CD14-positive monocyte (primary cell): ENCODE measurements around the gene SMYD3. TPM values are rescaled to one million over a fixed set of nuclear protein-coding genes. Genes with fewer than 3 reads are reported as not detected.

Experiments used
- DNase-seq, 3 donors: peaks; one replicate each; pipeline ENCODE4 v3.0.0-alpha.2; 2011 to 2022
- H2AFZ ChIP-seq: 2 replicates; pipeline ENCODE4 v1.6.0; 2012; ENCODE audit warnings: mild to moderate bottlenecking, low read depth, low read length, inconsistent platforms; ENCODE audit not compliant: insufficient read depth, poor library complexity, severe bottlenecking
- H3K27ac ChIP-seq, 2 donors: 1 replicate in 1 of 2; 2 replicates in 1 of 2; pipeline ENCODE4 v1.5.1; 2012 to 2013; ENCODE audit warnings: low read length in 2 of 2, control low read depth in 1 of 2, inconsistent platforms in 1 of 2, low read depth in 1 of 2, mild to moderate bottlenecking in 1 of 2
- H3K27me3 ChIP-seq, 2 donors: one replicate each; pipeline versions ENCODE4 v1.6.0 to v1.6.1; 2011 to 2013; ENCODE audit warnings: low read length in 2 of 2; ENCODE audit not compliant: control insufficient read depth in 2 of 2, insufficient read depth in 2 of 2
- H3K36me3 ChIP-seq, 2 donors: replicated peaks in 1 of 2; 1 replicate in 1 of 2; 2 replicates in 1 of 2; pipeline versions ENCODE4 v1.5.1 to v1.6.1; 2012 to 2013; ENCODE audit warnings: low read length in 2 of 2, control low read depth in 1 of 2, inconsistent platforms in 1 of 2, mild to moderate bottlenecking in 1 of 2; ENCODE audit not compliant: insufficient read depth in 2 of 2, control insufficient read depth in 1 of 2
- H3K4me1 ChIP-seq, 2 donors: 1 replicate in 1 of 2; 2 replicates in 1 of 2; pipeline versions ENCODE4 v1.5.1 to v1.6.1; 2012 to 2013; ENCODE audit warnings: low read length in 2 of 2, control low read depth in 1 of 2, inconsistent platforms in 1 of 2, mild to moderate bottlenecking in 1 of 2, moderate library complexity in 1 of 2; ENCODE audit not compliant: insufficient read depth in 2 of 2, control insufficient read depth in 1 of 2
- H3K4me2 ChIP-seq: replicated peaks from 2 replicates; pipeline ENCODE3; 2012; ENCODE audit warnings: low read length, moderate library complexity, mild to moderate bottlenecking; ENCODE audit not compliant: poor library complexity, severe bottlenecking; ENCODE audit errors: extremely low read depth
- H3K4me3 ChIP-seq, 3 experiments: fragments of 200-600 bp in 1 of 3; sonication (generic) in 1 of 3; replicated peaks in 1 of 3; 1 replicate in 2 of 3; 2 replicates in 1 of 3; pipeline ENCODE4 v1.5.1; 2011 to 2013; ENCODE audit warnings: low read length in 3 of 3, mild to moderate bottlenecking in 3 of 3, control low read depth in 2 of 3, low read depth in 2 of 3, inconsistent platforms in 1 of 3, moderate library complexity in 1 of 3
- H3K79me2 ChIP-seq: 2 replicates; pipeline ENCODE4 v1.6.0; 2012; ENCODE audit warnings: mild to moderate bottlenecking, control low read depth, inconsistent platforms, low read length, moderate library complexity; ENCODE audit not compliant: insufficient read depth
- H3K9ac ChIP-seq: 2 replicates; pipeline ENCODE4 v1.6.0; 2017; ENCODE audit warnings: low read length, mild to moderate bottlenecking; ENCODE audit not compliant: insufficient read depth, poor library complexity, severe bottlenecking
- H3K9me3 ChIP-seq, 2 donors: replicated peaks in 1 of 2; 1 replicate in 1 of 2; 2 replicates in 1 of 2; pipeline versions ENCODE4 v1.5.1 to v1.6.1; 2012 to 2013; ENCODE audit warnings: low read length in 2 of 2, control low read depth in 1 of 2; ENCODE audit not compliant: control insufficient read depth in 1 of 2, insufficient read depth in 1 of 2
- H4K20me1 ChIP-seq: 2 replicates; pipeline ENCODE4 v1.6.0; 2012; ENCODE audit warnings: mild to moderate bottlenecking, low read length, control low read depth, moderate library complexity; ENCODE audit not compliant: insufficient read depth
- H3K27ac Mint-ChIP-seq, 7 donors: one replicate each; pipeline ENCODE4 v1.8.0; 2020; ENCODE audit warnings: mild to moderate bottlenecking in 7 of 7, mixed read lengths in 7 of 7, moderate library complexity in 6 of 7, inconsistent platforms in 2 of 7
- H3K27me3 Mint-ChIP-seq, 3 donors: one replicate each; pipeline ENCODE4 v1.8.0; 2021 to 2022; ENCODE audit warnings: low read depth in 3 of 3, mild to moderate bottlenecking in 3 of 3, mixed read lengths in 3 of 3, moderate library complexity in 3 of 3, inconsistent platforms in 1 of 3
- H3K36me3 Mint-ChIP-seq, 2 donors: one replicate each; pipeline ENCODE4 v1.8.0; 2020; ENCODE audit warnings: mixed read lengths in 2 of 2, inconsistent platforms in 1 of 2, mild to moderate bottlenecking in 1 of 2
- H3K4me1 Mint-ChIP-seq: one replicate; pipeline ENCODE4 v1.8.0; 2020; ENCODE audit warnings: mild to moderate bottlenecking, mixed read lengths
- H3K4me3 Mint-ChIP-seq, 2 donors: one replicate each; pipeline ENCODE4 v1.8.0; 2020; ENCODE audit warnings: mild to moderate bottlenecking in 2 of 2, mixed read lengths in 2 of 2, moderate library complexity in 1 of 2
- H3K9me3 Mint-ChIP-seq, 7 donors: one replicate each; pipeline ENCODE4 v1.8.0; 2020 to 2022; ENCODE audit warnings: mixed read lengths in 7 of 7, mild to moderate bottlenecking in 6 of 7, moderate library complexity in 6 of 7, inconsistent platforms in 2 of 7
- WGBS: methylation state at CpG from one replicate; pipeline ENCODE4 v1.1.5; 2013; ENCODE audit warnings: missing lambda C conversion rate; ENCODE audit not compliant: insufficient coverage; 5-methylcytosine and 5-hydroxymethylcytosine counted together
- intact Hi-C, 2 donors: fragments of 100-400 bp; cut with micrococcal nuclease; formaldehyde crosslinking; loops; one replicate each; pipeline versions ENCODE4 v1.15.0 to v1.15.1; 2023
- polyA plus RNA-seq, 3 donors: library from polyadenylated mRNA; depleted of rRNA in 1 of 3; unstranded in 2 of 3; stranded (reverse) in 1 of 3; fragments of 300-500 nt in 2 of 3; fragments of >200 nt in 1 of 3; fragmentation: Illumina TruSeq in 2 of 3; gene quantifications; 1 replicate in 2 of 3; 2 replicates in 1 of 3; pipeline ENCODE4 v1.2.3, GENCODE V29; 2012 to 2021
- TF ChIP-seq, protein P1 (sequence below): fragments of 200-600 bp; IDR thresholded peaks from one replicate; pipeline ENCODE4 v1.8.0; 2022; ENCODE audit warnings: antibody characterized with exemption, mild to moderate bottlenecking

Gene SMYD3
- polyA plus RNA-seq, 3 donors: 2.7 to 8.4 (median 4.0) TPM

DNA sequence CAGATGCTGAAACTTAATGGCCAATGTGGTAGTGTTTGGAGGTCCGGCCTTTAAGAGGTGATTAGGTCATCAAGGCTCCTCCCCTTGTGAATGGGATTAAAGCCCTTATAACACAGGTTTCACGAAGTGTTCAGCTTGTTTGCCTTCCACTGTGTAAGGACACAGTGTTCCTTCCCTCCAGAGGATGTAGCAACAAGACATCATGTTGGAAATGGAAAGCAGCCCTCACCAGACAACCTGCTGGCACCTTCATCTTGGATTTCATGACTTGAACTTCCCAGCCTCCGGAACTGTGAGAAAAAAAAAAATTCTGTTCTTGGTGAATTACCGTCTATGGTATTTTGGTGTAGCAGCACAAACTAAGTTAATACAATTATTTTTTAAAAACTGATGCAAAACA lies 738.5 kb downstream of the SMYD3 start:
- H3K4me1 Mint-ChIP-seq: no peaks in the 10 kb centered on the region
- TF ChIP-seq, protein P1, sequence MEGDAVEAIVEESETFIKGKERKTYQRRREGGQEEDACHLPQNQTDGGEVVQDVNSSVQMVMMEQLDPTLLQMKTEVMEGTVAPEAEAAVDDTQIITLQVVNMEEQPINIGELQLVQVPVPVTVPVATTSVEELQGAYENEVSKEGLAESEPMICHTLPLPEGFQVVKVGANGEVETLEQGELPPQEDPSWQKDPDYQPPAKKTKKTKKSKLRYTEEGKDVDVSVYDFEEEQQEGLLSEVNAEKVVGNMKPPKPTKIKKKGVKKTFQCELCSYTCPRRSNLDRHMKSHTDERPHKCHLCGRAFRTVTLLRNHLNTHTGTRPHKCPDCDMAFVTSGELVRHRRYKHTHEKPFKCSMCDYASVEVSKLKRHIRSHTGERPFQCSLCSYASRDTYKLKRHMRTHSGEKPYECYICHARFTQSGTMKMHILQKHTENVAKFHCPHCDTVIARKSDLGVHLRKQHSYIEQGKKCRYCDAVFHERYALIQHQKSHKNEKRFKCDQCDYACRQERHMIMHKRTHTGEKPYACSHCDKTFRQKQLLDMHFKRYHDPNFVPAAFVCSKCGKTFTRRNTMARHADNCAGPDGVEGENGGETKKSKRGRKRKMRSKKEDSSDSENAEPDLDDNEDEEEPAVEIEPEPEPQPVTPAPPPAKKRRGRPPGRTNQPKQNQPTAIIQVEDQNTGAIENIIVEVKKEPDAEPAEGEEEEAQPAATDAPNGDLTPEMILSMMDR: no peak
- H3K36me3 Mint-ChIP-seq: no peaks in the 10 kb centered on the region
- no peaks in the 10 kb centered on the region for H3K36me3 ChIP-seq
- H3K27ac ChIP-seq: no peak overlapping the region
- no peak overlapping the region for H2AFZ ChIP-seq
- H3K9me3 Mint-ChIP-seq: peaks cover 0 to 3% (median 0%) of the 10 kb centered on the region in 7 donors
- H3K9me3 ChIP-seq: no peaks in the 10 kb centered on the region
- H3K9ac ChIP-seq: no peak overlapping the region
- intact Hi-C loops: no loop called here
- WGBS: 67% methylated on average over 1 of the region's 4 CpGs
- no peak overlapping the region for H3K4me3 ChIP-seq
- H3K27ac Mint-ChIP-seq: no peak overlapping the region
- H3K27me3 Mint-ChIP-seq: no peaks in the 10 kb centered on the region
- H3K27me3 ChIP-seq: no peaks in the 10 kb centered on the region
- H4K20me1 ChIP-seq: no peaks in the 10 kb centered on the region
- H3K4me2 ChIP-seq: no peak overlapping the region
- no peak for DNase-seq
- no peak overlapping the region for H3K4me3 Mint-ChIP-seq
- H3K4me1 ChIP-seq: no peaks in the 10 kb centered on the region
- no peaks in the 10 kb centered on the region for H3K79me2 ChIP-seq

- H3K36me3 Mint-ChIP-seq: peaks cover 0 to 6% of the 10 kb centered on the region in 2 donors
- no peaks in the 10 kb centered on the region for H3K27me3 ChIP-seq
- H3K4me1 ChIP-seq: no peaks in the 10 kb centered on the region
- peaks cover 0 to 3% of the 10 kb centered on the region in 2 donors for H3K9me3 ChIP-seq
- TF ChIP-seq, protein P1: no peak
- peaks cover 0 to 1% (median 0%) of the 10 kb centered on the region in 3 donors for H3K27me3 Mint-ChIP-seq
- intact Hi-C loops: no loop called here
- no peak overlapping the region for H3K4me3 Mint-ChIP-seq
- H3K36me3 ChIP-seq: no peaks in the 10 kb centered on the region
- H3K9me3 Mint-ChIP-seq: peaks cover 0 to 9% (median 2%) of the 10 kb centered on the region in 7 donors
- H3K79me2 ChIP-seq: no peaks in the 10 kb centered on the region
- H2AFZ ChIP-seq: no peak overlapping the region
- no peak overlapping the region for H3K27ac ChIP-seq
- no peak for DNase-seq
- no peak overlapping the region for H3K9ac ChIP-seq
- no peaks in the 10 kb centered on the region for H4K20me1 ChIP-seq
- no peak overlapping the region for H3K27ac Mint-ChIP-seq
- WGBS: 100% methylated on average over 3 of the region's 10 CpGs
- H3K4me3 ChIP-seq: no peak overlapping the region
- no peaks in the 10 kb centered on the region for H3K4me1 Mint-ChIP-seq
- no peak overlapping the region for H3K4me2 ChIP-seq
These were observed 741.7 kb downstream of the SMYD3 start for GRCh38 chr1:245765230-245766000.
